ENCODE results near the gene PNCK.
"Not testable (repeated sequence)": the region's sequence is repeated elsewhere in the genome, so short reads cannot be mapped to it uniquely, and the experiment has no call there.

The PNCK gene

GRCh38 chrX:153673428-153674218 is at the start of gene PNCK:
TSS of gene PNCK (minus strand) at chrX:153673813. CDS start at chrX:153673076, 737 bp downstream.
- no peak for DNase-seq (ENCODE audit: low read depth in 2 of 2)

DNA sequence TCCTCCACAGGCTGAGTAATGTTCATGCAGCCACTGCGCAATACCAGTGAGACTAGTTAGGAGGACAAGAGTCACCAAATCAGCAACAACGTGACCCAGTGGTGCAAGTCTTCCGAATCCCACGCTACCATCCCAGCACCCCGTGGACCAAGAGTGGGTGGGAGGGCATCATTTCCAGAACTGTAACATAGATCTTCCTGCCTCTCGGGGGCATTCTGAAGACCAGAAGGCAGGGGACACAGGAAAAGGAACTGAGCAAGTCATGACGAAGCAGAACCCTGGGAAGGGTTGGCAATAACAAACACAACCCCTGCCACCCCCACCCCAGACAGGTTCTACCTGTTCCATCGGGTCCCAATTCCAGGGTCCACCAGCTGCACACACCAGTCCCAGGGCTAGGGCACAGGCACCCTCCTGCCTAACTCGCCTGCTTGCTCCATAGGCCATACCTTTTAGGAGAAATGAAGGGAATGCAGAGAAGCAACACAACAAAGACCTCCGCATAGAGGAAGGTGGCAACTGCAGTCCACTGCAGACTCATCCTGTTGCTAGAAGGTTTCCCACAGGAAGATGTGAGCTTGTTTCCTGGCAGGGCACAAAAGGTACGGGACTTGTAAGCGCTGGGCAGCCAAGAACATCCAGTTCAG is 49.2 kb upstream of the PNCK start:
- DNase-seq (ENCODE audit: low read depth in 2 of 2): no peak

GRCh38 chrX:153719701-153720100 is 46.1 kb upstream of the PNCK start:
- no peak for DNase-seq (ENCODE audit: low read depth in 2 of 2)

- no peak for DNase-seq (ENCODE audit: low read depth in 2 of 2)
Observed at GRCh38 chrX:153719238-153719637, 45.6 kb upstream of the PNCK start.

DNA sequence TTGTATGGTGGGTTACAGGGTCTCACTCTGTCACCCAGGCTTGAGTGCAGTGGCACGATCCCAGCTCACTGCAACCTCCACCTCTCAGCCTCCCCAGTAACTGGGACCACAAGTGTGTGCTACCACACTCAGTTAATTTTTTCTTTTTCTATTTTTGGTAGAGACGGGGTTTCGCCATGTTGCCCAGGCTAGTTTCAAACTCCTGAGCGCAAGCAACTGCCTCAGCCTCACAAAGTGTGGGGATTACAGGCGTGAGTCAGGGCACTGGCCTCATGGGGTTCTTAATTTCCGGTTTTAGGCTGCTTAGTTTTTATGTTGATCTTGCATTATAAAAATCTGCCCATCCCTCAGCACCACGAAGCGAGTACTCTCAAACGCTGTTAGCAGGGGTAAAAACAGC is 43.8 kb upstream of the PNCK start:
- DNase-seq (ENCODE audit: low read depth in 2 of 2): no peak

GRCh38 chrX:153714256-153714655 is 40.6 kb upstream of the PNCK start:
- no peak for DNase-seq (ENCODE audit: low read depth in 2 of 2)

GRCh38 chrX:153709726-153710674 is 36.4 kb upstream of the PNCK start:
- no peak for DNase-seq (ENCODE audit: low read depth in 2 of 2)

DNA sequence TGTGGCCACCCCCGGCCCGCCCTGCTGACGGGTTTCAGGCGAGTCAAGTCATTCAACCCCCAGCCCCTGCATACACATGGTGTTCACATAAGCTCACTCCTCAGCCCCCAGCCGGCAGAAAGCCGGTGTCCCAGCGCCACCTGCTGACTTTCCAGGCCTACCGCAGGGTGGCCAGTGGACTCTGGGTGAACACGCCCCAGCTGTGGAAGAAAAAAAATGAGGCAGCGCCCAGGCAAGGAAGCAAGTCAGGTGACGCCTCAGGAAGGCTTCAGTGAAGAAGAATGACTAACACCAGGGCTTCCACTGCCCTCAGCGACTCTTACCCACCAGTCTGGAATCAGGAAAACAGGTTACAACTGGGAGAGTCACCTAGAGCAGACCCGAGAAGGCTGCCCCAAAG is 34.8 kb upstream of the PNCK start:
- DNase-seq (ENCODE audit: low read depth in 2 of 2): no peak

GRCh38 chrX:153707406-153707805 is 33.8 kb upstream of the PNCK start:
- no peak for DNase-seq (ENCODE audit: low read depth in 2 of 2)

- DNase-seq (ENCODE audit: low read depth in 2 of 2): no peak
Observed at GRCh38 chrX:153706799-153707198, 33.2 kb upstream of the PNCK start.

DNA sequence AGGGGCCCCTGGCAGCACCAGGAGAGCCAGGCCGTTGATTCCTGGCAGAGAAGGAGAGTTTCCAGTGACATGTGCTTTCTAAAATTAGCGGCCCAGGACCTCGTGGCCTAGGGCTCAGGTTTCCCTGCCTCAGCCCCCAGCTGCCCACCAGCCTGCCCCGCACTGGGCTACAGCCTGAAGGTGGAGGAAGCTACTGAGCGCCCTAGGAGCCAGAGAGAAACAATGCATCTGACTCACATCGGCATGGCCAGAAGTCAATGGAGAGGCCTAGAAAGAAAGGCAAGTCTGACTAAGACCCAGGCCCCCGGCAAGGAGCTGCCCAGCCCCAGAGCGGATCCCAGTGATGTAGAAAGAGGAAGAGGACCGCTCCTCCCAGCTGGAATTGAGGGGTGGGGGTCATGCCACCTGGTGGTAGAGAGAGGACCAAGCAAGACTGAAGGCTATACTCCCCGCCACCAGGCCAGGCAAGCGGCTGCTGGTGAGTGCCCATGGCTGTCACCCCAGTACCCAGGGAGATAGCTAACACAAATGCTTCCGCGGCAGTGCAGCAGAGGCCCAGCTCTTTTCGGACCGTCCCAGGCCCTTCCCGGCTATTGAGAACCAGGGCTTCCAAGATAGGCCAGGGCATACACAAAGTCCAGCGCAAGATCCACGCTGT is 31.9 kb upstream of the PNCK start:
- not testable (repeated sequence) for DNase-seq (ENCODE audit: low read depth in 2 of 2)

- not testable (repeated sequence) for DNase-seq (ENCODE audit: low read depth in 2 of 2)
Observed at GRCh38 chrX:153704631-153705402, 31.2 kb upstream of the PNCK start.

DNA sequence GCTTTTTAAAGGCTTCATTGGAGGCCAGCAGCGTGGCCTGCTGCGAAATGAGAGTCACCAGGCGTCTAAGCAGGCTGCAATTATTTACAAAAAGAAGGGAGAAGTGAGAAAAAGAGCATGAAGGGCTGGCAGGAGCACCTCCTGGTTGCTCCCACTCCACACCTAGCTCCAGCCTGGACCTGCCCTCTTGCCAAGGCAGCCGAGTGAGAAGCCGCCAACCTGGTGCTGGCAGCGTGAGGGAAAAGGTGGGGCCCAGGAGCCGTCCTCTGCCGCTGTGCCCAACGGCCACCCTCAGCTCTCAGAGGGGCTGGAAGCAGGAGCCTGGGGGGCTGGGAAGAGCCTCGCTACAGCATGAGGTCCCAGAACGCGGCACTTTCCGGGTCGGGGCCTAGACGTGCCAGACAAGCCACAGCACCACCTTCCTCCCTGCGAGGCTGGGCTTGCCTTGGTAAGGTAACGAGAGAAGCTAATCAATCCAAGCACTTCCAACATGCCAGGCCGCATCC is 30.5 kb upstream of the PNCK start:
- DNase-seq (ENCODE audit: low read depth in 2 of 2): no peak

GRCh38 chrX:153703036-153703370 is 29.4 kb upstream of the PNCK start:
- no peak for DNase-seq (ENCODE audit: low read depth in 2 of 2)

DNA sequence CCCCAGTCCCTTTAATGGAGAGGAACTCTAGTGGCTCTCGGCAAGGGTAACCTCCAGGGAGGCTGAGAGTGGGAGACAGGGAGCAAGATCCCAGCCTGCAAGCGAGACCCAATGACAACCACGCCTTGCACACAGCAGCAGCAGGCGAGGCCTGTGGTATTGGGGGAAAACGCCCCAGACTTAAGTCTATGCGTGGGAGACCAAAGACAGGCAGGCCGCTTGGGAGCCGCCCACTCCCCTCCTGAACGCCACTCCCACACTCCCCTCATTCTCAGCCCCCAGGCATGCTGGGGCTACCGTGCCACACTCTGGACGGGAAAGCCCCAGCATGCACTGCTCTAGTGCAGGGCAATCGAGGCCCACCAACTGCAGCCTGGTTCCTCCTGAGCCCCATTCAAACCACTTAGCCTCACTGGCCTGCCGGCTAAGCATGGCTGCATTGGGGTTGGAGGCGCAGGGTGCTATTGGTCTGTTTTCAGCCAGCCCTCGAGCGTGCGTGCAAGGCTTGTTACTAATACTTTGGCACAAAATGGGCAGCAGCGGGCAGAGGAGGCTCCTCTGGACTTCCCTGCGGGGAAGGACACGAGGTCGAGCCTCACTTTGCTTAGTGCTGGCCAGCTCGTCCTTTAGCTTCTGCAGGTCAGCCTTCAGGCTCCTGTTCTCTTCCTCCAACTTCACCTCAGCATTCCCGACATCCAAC is 28.9 kb upstream of the PNCK start:
- DNase-seq (ENCODE audit: low read depth in 2 of 2): no peak

DNA sequence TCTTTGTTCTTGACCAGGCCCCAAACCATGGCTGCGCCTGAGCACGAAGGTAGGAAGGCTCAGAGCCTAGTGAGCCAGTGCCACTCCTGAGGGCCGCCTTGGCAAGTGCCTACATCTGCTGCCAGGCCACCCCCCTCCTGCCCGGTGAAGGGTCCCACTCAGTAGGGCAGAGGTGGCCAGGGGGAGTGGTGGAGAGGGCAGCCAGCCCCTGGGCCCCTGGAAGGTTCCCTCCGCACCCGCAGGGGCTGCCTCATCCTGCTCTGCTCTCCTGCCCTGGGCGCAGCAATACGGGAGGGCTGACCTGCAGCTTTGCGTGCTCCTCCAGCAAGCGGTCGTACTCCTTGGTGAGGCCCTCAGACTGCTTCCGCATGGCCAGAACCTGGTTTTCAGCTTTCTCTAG is 28.1 kb upstream of the PNCK start:
- no peak for DNase-seq (ENCODE audit: low read depth in 2 of 2)

GRCh38 chrX:153700967-153701366 is 27.4 kb upstream of the PNCK start:
- no peak for DNase-seq (ENCODE audit: low read depth in 2 of 2)

- DNase-seq (ENCODE audit: low read depth in 2 of 2): no peak
Observed at GRCh38 chrX:153700376-153700945, 26.8 kb upstream of the PNCK start.

DNA sequence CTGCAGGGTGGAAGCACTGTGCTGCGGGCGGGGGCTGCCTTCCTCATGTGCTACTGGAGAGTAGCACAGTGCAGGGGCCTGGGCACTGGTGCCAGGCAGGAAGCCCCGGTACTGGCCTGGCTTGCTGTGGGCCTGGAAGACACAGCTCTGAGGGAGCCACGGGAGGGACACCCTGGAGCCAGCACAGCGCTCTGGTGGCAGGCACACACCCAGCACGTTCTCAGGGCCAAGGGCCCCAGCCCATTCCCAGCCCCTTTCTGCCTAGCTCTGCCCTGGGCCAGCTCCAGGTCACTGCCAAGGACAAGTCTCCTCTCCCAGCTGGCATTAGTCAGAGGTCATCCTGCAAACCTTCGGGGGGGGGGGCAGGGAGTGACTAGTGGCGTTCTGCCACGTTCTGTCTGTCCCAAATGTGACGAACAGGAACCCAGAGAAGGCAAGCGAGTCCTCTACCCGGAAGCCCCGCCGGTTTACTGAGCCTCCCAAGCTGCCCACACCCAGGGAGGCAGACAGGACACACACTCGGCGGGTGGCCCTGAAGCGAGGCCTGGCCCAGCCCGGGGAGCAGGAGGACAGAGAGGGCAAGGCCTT is 26.3 kb upstream of the PNCK start:
- DNase-seq (ENCODE audit: low read depth in 2 of 2): not testable (repeated sequence)

Measured in stimulated activated CD4-positive, alpha-beta T cell treated with anti-CD3 and anti-CD28 coated beads, Interleukin-1b, Interleukin-23, amount 100 ng/mL, for 1 hour (primary cell).